ENCODE data around the gene ZBTB11. TPM values are rescaled to one million over a fixed set of nuclear protein-coding genes. Genes with fewer than 3 reads are reported as not detected.

The ZBTB11 gene
- total and polyA plus RNA-seq, 9 of the 15 experiments (the other 6 are each of a cell fraction or from before 2014, with no cell fraction given): 6.2 to 31.9 (median 21.4) TPM

- TF ChIP-seq ZNF778 (CRISPR knock-in tag; IDR thresholded peaks at IDR 0.05) (peak; percentile 94), BRD9 (IDR thresholded peaks at IDR 0.05; ENCODE audit: low read depth, partially characterized antibody) (no peak), PATZ1 (CRISPR knock-in tag; IDR thresholded peaks at IDR 0.05; ENCODE audit: borderline replicate concordance) (peak; percentile 99), ZNF589 (CRISPR knock-in tag; IDR thresholded peaks at IDR 0.05; ENCODE audit: low read depth) (peak; percentile 100), NUFIP1 (IDR thresholded peaks at IDR 0.05; ENCODE audit: partially characterized antibody) (peak; percentile 89), ZNF707 (CRISPR knock-in tag; conservative IDR thresholded peaks at IDR 0.05) (peak; percentile 90), POLR2B (IDR thresholded peaks at IDR 0.05; ENCODE audit: low read depth, partially characterized antibody) (no peak), PHTF2 (CRISPR knock-in tag; IDR thresholded peaks at IDR 0.05) (peak; percentile 98), ADNP (tag; IDR thresholded peaks at IDR 0.05) (no peak), DDX20 (tag; IDR thresholded peaks at IDR 0.05; ENCODE audit: low read depth) (peak; percentile 99), PTBP1 (IDR thresholded peaks at IDR 0.05; ENCODE audit: low read depth, low read length) (no peak), POLR3A (IDR thresholded peaks at IDR 0.05; ENCODE audit: borderline replicate concordance, extremely low read depth, insufficient read depth, insufficient read length) (no peak), MXI1 (IDR thresholded peaks at IDR 0.05; ENCODE audit: low read depth, low read length) (no peak), ZNF134 (CRISPR knock-in tag; conservative IDR thresholded peaks at IDR 0.05) (peak; percentile 95), ESRRB (CRISPR knock-in tag; IDR thresholded peaks at IDR 0.05; ENCODE audit: borderline replicate concordance) (peak; percentile 91; the same call in 1 of the 2 replicates), SLC30A9 (CRISPR knock-in tag; IDR thresholded peaks at IDR 0.05) (peak; percentile 86; the same call in 1 of the 2 replicates), ZNF586 (CRISPR knock-in tag; conservative IDR thresholded peaks at IDR 0.05) (peak; percentile 94), HDAC2 (IDR thresholded peaks at IDR 0.05) (no peak), ZNF354B (CRISPR knock-in tag; IDR thresholded peaks at IDR 0.05) (peak; percentile 98), MEF2D (tag; conservative IDR thresholded peaks at IDR 0.05; ENCODE audit: low read depth) (peak; percentile 99), ZFP1 (CRISPR knock-in tag; IDR thresholded peaks at IDR 0.05) (peak; percentile 98), FOSL1 (tag; conservative IDR thresholded peaks at IDR 0.05) (peak; percentile 79), ZBTB9 (CRISPR knock-in tag; IDR thresholded peaks at IDR 0.05) (peak; percentile 100), ZNF655 (CRISPR knock-in tag; IDR thresholded peaks at IDR 0.05) (peak; percentile 93), SMC3 (conservative IDR thresholded peaks at IDR 0.05; ENCODE audit: insufficient read depth, low read depth, low read length) (no peak), JUNB (CRISPR knock-in tag; conservative IDR thresholded peaks at IDR 0.05) (peak; percentile 87)
Observed at GRCh38 chr3:101643861-101644613, 32.9 kb downstream of the ZBTB11 start (continued).

Measured in K562 (cell line).